MM.1S (cell line): Measurements from ENCODE around the gene CALCR.

Source experiments
- EZH2 ChIP-seq: fragments of 300-600 bp; sonication (generic); optimal IDR thresholded peaks from 2 replicates; pipeline ENCODE3; 2017; ENCODE audit warnings: low read depth, mild to moderate bottlenecking, antibody characterized with exemption, low read length, mixed read lengths
- EZH2phosphoT487 ChIP-seq: fragments of 300-600 bp; sonication (generic); IDR thresholded peaks from 2 replicates; pipeline ENCODE4 v1.6.1; 2018; ENCODE audit warnings: antibody characterized with exemption, low read length
- TF ChIP-seq, protein P1 (sequence below): fragments of 300-600 bp; sonication (generic); IDR thresholded peaks from 2 replicates; pipeline ENCODE4 v1.5.1; 2016; ENCODE audit warnings: antibody characterized with exemption, low read length, mixed read lengths

GRCh38 chr7:93592588-93593266 is 18.2 kb upstream of the CALCR start:
- TF ChIP-seq, protein P1, sequence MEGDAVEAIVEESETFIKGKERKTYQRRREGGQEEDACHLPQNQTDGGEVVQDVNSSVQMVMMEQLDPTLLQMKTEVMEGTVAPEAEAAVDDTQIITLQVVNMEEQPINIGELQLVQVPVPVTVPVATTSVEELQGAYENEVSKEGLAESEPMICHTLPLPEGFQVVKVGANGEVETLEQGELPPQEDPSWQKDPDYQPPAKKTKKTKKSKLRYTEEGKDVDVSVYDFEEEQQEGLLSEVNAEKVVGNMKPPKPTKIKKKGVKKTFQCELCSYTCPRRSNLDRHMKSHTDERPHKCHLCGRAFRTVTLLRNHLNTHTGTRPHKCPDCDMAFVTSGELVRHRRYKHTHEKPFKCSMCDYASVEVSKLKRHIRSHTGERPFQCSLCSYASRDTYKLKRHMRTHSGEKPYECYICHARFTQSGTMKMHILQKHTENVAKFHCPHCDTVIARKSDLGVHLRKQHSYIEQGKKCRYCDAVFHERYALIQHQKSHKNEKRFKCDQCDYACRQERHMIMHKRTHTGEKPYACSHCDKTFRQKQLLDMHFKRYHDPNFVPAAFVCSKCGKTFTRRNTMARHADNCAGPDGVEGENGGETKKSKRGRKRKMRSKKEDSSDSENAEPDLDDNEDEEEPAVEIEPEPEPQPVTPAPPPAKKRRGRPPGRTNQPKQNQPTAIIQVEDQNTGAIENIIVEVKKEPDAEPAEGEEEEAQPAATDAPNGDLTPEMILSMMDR: no peak
- TF ChIP-seq EZH2 (no peak), EZH2phosphoT487 (no peak)
